Upper lobe of right lung (tissue), 1 donor: ENCODE results near the gene PDE6A. TPM values are rescaled to one million over a fixed set of nuclear protein-coding genes. Genes with fewer than 3 reads are reported as not detected.

Experiments
- ATAC-seq: fragments of 200-7000 bp; cut with Tn5 transposase; one replicate; pipeline ENCODE4 v1.9.1; 2020; ENCODE audit warnings: mild to moderate bottlenecking, moderate library complexity
- DNase-seq: peaks from one replicate; pipeline ENCODE4 v3.0.0-alpha.2; 2020
- H3K27ac ChIP-seq: fragments of 200-600 bp; one replicate; pipeline ENCODE4 v1.8.0; 2022
- H3K27me3 ChIP-seq: fragments of 200-600 bp; one replicate; pipeline ENCODE4 v1.8.0; 2022; ENCODE audit warnings: mild to moderate bottlenecking
- H3K36me3 ChIP-seq: fragments of 200-600 bp; one replicate; pipeline ENCODE4 v1.8.0; 2022
- H3K4me1 ChIP-seq: fragments of 200-600 bp; one replicate; pipeline ENCODE4 v1.8.0; 2022
- H3K4me3 ChIP-seq: fragments of 200-600 bp; one replicate; pipeline ENCODE4 v1.8.0; 2022; ENCODE audit warnings: mild to moderate bottlenecking
- H3K9me3 ChIP-seq: fragments of 200-600 bp; one replicate; pipeline ENCODE4 v1.8.0; 2022
- CTCF ChIP-seq: fragments of 200-600 bp; IDR thresholded peaks from one replicate; pipeline ENCODE4 v1.8.0; 2022; ENCODE audit warnings: antibody characterized with exemption
- intact Hi-C: fragments of 100-400 bp; cut with DNase I; formaldehyde crosslinking; loops from one replicate; pipeline ENCODE4 v1.11.0; 2022
- total RNA-seq: library from RNA; stranded (reverse); fragmentation: NEBNext Ultra II Directional; extraction: Animal tissue kit (Norgen Biotek cat#: 25700); gene quantifications from one replicate; pipeline ENCODE4 v1.2.1, GENCODE V29; 2021
- donor health status: DM: no; HTN: yes; CAD: no; lungs with severe emphysema.

The PDE6A gene
- total RNA-seq, 1 donor from 2014 or later, result 0.09 TPM

- Histone ChIP-seq H3K9me3 (no peaks in the 10 kb centered on the region), H3K4me3 (no peak overlapping the region), H3K27me3 (no peaks in the 10 kb centered on the region), H3K36me3 (no peaks in the 10 kb centered on the region), H3K4me1 (peaks cover 20% of the 10 kb centered on the region), H3K27ac (no peak overlapping the region)
- TF ChIP-seq CTCF, result no peak
- no peak for ATAC-seq
- no peak for DNase-seq
- intact Hi-C loops, result no loop called here
Measured at GRCh38 chr5:149871471-149871870, 73.1 kb downstream of the PDE6A start.

- Histone ChIP-seq H3K4me1 (peaks cover 20% of the 10 kb centered on the region), H3K27ac (no peak overlapping the region), H3K4me3 (no peak overlapping the region), H3K27me3 (no peaks in the 10 kb centered on the region), H3K36me3 (no peaks in the 10 kb centered on the region), H3K9me3 (no peaks in the 10 kb centered on the region)
- TF ChIP-seq CTCF, result no peak
- no peak for DNase-seq
- intact Hi-C loops, result no loop called here
- ATAC-seq, result no peak
Measured at GRCh38 chr5:149870697-149871096, 73.9 kb downstream of the PDE6A start.

GRCh38 chr5:149870232-149870631, 74.4 kb downstream of the PDE6A start:
- intact Hi-C loops, result no loop called here
- Histone ChIP-seq H3K27me3 (no peaks in the 10 kb centered on the region), H3K9me3 (no peaks in the 10 kb centered on the region), H3K4me3 (no peak overlapping the region), H3K27ac (no peak overlapping the region), H3K36me3 (no peaks in the 10 kb centered on the region), H3K4me1 (peaks cover 20% of the 10 kb centered on the region)
- TF ChIP-seq CTCF, result no peak
- no peak for ATAC-seq
- DNase-seq, result no peak

- H3K4me3 ChIP-seq, result no peak overlapping the region
- DNase-seq (no peak), ATAC-seq (no peak)
- no peaks in the 10 kb centered on the region for H3K27me3 ChIP-seq
- intact Hi-C loops, result no loop called here
- peaks cover 20% of the 10 kb centered on the region for H3K4me1 ChIP-seq
- H3K36me3 ChIP-seq, result no peaks in the 10 kb centered on the region
- TF ChIP-seq CTCF, result no peak
- H3K27ac ChIP-seq, result no peak overlapping the region
- H3K9me3 ChIP-seq, result no peaks in the 10 kb centered on the region
Measured at GRCh38 chr5:149869411-149869821, 75.2 kb downstream of the PDE6A start.

- ATAC-seq, result no peak
Measured at GRCh38 chr5:149865746-149866145, 78.8 kb downstream of the PDE6A start.

More at GRCh38 chr5:149865746-149866145, 78.8 kb downstream of the PDE6A start:
- DNase-seq, result no peak
- Histone ChIP-seq H3K4me1 (peaks cover 5% of the 10 kb centered on the region), H3K9me3 (no peaks in the 10 kb centered on the region), H3K27me3 (no peaks in the 10 kb centered on the region), H3K4me3 (no peak overlapping the region), H3K27ac (no peak overlapping the region), H3K36me3 (no peaks in the 10 kb centered on the region)
- no peak for TF ChIP-seq CTCF
- intact Hi-C loops, result no loop called here
